HCT116 (cell line): ENCODE data around the gene KDSR. TPM values are rescaled to one million over a fixed set of nuclear protein-coding genes. Genes with fewer than 3 reads are reported as not detected.

Experiments
- ATAC-seq: fragments of 200-7000 bp; cut with Tn5 transposase; 2 replicates; pipeline ENCODE4 v1.9.1; 2020; ENCODE audit warnings: mild to moderate bottlenecking, moderate library complexity
- BruUV-seq: library from RNA; stranded (reverse); fragments of 400-500 nt; replicated peaks from 2 replicates; lab custom pipeline; 2021; lab: Mats Ljungman, UMichigan
- CTCF ChIA-PET: fragments of 300-600 bp; sonication (Branson Sonifier 250); formaldehyde crosslinking; loops from one replicate; lab custom pipeline; 2021; ENCODE audit warnings: antibody characterized with exemption; lab: Charles Lee
- POLR2A ChIA-PET: fragments of 300-600, 350-600 bp; sonication (Branson Sonifier 250); formaldehyde crosslinking; loops from one replicate; lab custom pipeline; 2021; ENCODE audit warnings: antibody characterized with exemption; lab: Charles Lee
- RAD21 ChIA-PET, 2 experiments: fragments of 300-600 bp; sonication (Branson Sonifier 250); formaldehyde crosslinking; loops; one replicate each; lab custom pipeline; 2023; ENCODE audit warnings: low total read pairs in 2 of 2; ENCODE audit not compliant: uncharacterized antibody in 2 of 2, unreplicated experiment in 2 of 2, low non-redundant PET in 1 of 2; lab: Charles Lee
- DNase-seq: peaks from one replicate; pipeline ENCODE4 v3.0.0-alpha.2; 2010; ENCODE audit warnings: low read depth, low spot score
- H2AFZ ChIP-seq: fragments of 200-600 bp; shearing (Covaris generic), sonication (generic); 2 replicates; pipeline ENCODE4 v1.6.1; 2017; ENCODE audit warnings: low read depth, mixed run types, mixed read lengths, antibody characterized with exemption, low read length; ENCODE audit not compliant: poor library complexity, severe bottlenecking
- H3K27ac ChIP-seq: 2 replicates; pipeline ENCODE4 v1.5.1; 2012; ENCODE audit warnings: low read depth, low read length
- H3K27me3 ChIP-seq: fragments of 200-600 bp; sonication (generic); 2 replicates; pipeline ENCODE4 v1.6.1; 2016; ENCODE audit warnings: mixed run types, low read length, mixed read lengths; ENCODE audit not compliant: insufficient read depth
- H3K36me3 ChIP-seq, 2 experiments: fragments of 200-500 bp in 1 of 2; fragments of 200-600 bp in 1 of 2; sonication (Bioruptor generic) in 1 of 2; sonication (generic) in 1 of 2; 2 replicates each; pipeline versions ENCODE4 v1.5.1 to v1.6.1; 2014 to 2016; ENCODE audit warnings: low read length in 2 of 2, inconsistent platforms in 1 of 2, mixed read lengths in 1 of 2, mixed run types in 1 of 2; ENCODE audit not compliant: insufficient read depth in 2 of 2, control insufficient read depth in 1 of 2
- H3K4me1 ChIP-seq, 2 experiments: fragments of 200-600 bp in 1 of 2; sonication (generic) in 1 of 2; 2 replicates each; pipeline versions ENCODE4 v1.5.1 to v1.6.1; 2012 to 2017; ENCODE audit warnings: low read length in 2 of 2, inconsistent platforms in 1 of 2, mild to moderate bottlenecking in 1 of 2, mixed read lengths in 1 of 2, mixed run types in 1 of 2, moderate library complexity in 1 of 2; ENCODE audit not compliant: insufficient read depth in 2 of 2, control insufficient read depth in 1 of 2
- H3K4me2 ChIP-seq: fragments of 200-600 bp; sonication (generic); 2 replicates; pipeline ENCODE4 v1.6.1; 2017; ENCODE audit warnings: mixed run types, low read length, mixed read lengths
- H3K4me3 ChIP-seq, 2 experiments: fragments of 200-600 bp in 1 of 2; sonication (generic) in 1 of 2; replicated peaks in 1 of 2; 2 replicates each; pipeline ENCODE4 v1.5.1; 2011 to 2016; ENCODE audit warnings: low read length in 2 of 2, control low read depth in 1 of 2, low read depth in 1 of 2, mild to moderate bottlenecking in 1 of 2, mixed read lengths in 1 of 2, mixed run types in 1 of 2
- H3K79me2 ChIP-seq: fragments of 200-600 bp; sonication (generic); 2 replicates; pipeline ENCODE4 v1.6.1; 2017; ENCODE audit warnings: mild to moderate bottlenecking, mixed run types, low read length, moderate library complexity, mixed read lengths; ENCODE audit not compliant: insufficient read depth
- H3K9ac ChIP-seq: fragments of 200-600 bp; sonication (generic); 2 replicates; pipeline ENCODE4 v1.6.1; 2016; ENCODE audit warnings: low read length, mixed read lengths
- H3K9me2 ChIP-seq: fragments of 200-600 bp; sonication (generic), shearing (Covaris generic); 2 replicates; pipeline ENCODE4 v1.6.1; 2017; ENCODE audit warnings: mixed run types, mild to moderate bottlenecking, moderate library complexity; ENCODE audit not compliant: insufficient read depth
- H3K9me3 ChIP-seq, 2 experiments: fragments of 200-500 bp in 1 of 2; fragments of 200-600 bp in 1 of 2; sonication (Bioruptor generic) in 1 of 2; sonication (generic) in 1 of 2; 2 replicates each; pipeline ENCODE4 v1.6.1; 2014 to 2017; ENCODE audit warnings: low read length in 2 of 2, mixed read lengths in 2 of 2, inconsistent platforms in 1 of 2, low read depth in 1 of 2, mild to moderate bottlenecking in 1 of 2, mixed run types in 1 of 2, moderate library complexity in 1 of 2; ENCODE audit not compliant: control insufficient read depth in 1 of 2, insufficient read depth in 1 of 2
- H4K20me1 ChIP-seq: fragments of 200-600 bp; sonication (generic), shearing (Covaris generic); 2 replicates; pipeline ENCODE4 v1.6.1; 2017; ENCODE audit warnings: mixed run types, mild to moderate bottlenecking, moderate library complexity; ENCODE audit not compliant: insufficient read depth
- ATF3 ChIP-seq: IDR thresholded peaks from 2 replicates; pipeline ENCODE4 v1.6.1; 2012
- CEBPB ChIP-seq: IDR thresholded peaks from 2 replicates; pipeline ENCODE4 v1.6.1; 2012; ENCODE audit warnings: low read depth
- EZH2 ChIP-seq: fragments of 200-600 bp; sonication (generic); IDR thresholded peaks from 2 replicates; pipeline ENCODE4 v1.6.1; 2017; ENCODE audit warnings: antibody characterized with exemption, mixed run types
- EZH2phosphoT487 ChIP-seq: fragments of 200-600 bp; IDR thresholded peaks from 2 replicates; pipeline ENCODE4 v1.6.1; 2018; ENCODE audit warnings: antibody characterized with exemption, borderline replicate concordance
- RAD21 ChIP-seq: IDR thresholded peaks from 2 replicates; pipeline ENCODE4 v1.6.1; 2012; ENCODE audit warnings: low read depth, mild to moderate bottlenecking
- SRF ChIP-seq: IDR thresholded peaks from 2 replicates; pipeline ENCODE4 v1.6.1; 2012; ENCODE audit warnings: low read depth
- TCF7L2 ChIP-seq: IDR thresholded peaks from 2 replicates; pipeline ENCODE4 v1.7.0; 2011; ENCODE audit warnings: borderline replicate concordance, inconsistent platforms; ENCODE audit not compliant: insufficient read depth, insufficient read length; ENCODE audit errors: extremely low read depth
- ZBTB33 ChIP-seq: IDR thresholded peaks from 2 replicates; pipeline ENCODE4 v1.6.1; 2011; ENCODE audit warnings: mild to moderate bottlenecking, low read length, moderate library complexity; ENCODE audit not compliant: insufficient replicate concordance; ENCODE audit errors: extremely low read depth
- ZNF274 ChIP-seq: fragments of 200-500 bp; sonication (Bioruptor generic); IDR thresholded peaks from 2 replicates; pipeline ENCODE4 v1.6.1; 2014; ENCODE audit warnings: mild to moderate bottlenecking, low read depth, low read length, inconsistent platforms
- intact Hi-C: fragments of 100-400 bp; cut with micrococcal nuclease; formaldehyde crosslinking; loops from 2 replicates; pipeline ENCODE4 v1.10.0; 2022
- total RNA-seq: library from RNA; stranded (reverse); gene quantifications from one replicate; pipeline ENCODE4 v1.2.1, GENCODE V29; 2021; ENCODE audit not compliant: unreplicated experiment

Gene KDSR
- total RNA-seq, 1 experiment from 2014 or later: 68.6 TPM

- TF ChIP-seq ZBTB33: no peak
- no peak for TF ChIP-seq EZH2phosphoT487
- TF ChIP-seq ZNF274: no peak
- TF ChIP-seq CEBPB: no peak
- TF ChIP-seq TCF7L2: no peak
- no peak for TF ChIP-seq SRF
- TF ChIP-seq EZH2: no peak
- TF ChIP-seq ATF3: no peak
These were observed 9.5 kb upstream of the KDSR start (continued) for GRCh38 chr18:63376538-63376937.

- ATAC-seq (no peak), DNase-seq (no peak)
- POLR2A ChIA-PET: no interaction called here
- Histone ChIP-seq H3K4me3 (no peak overlapping the region), H3K36me3 (no peaks in the 10 kb centered on the region), H3K4me2 (no peak overlapping the region), H3K9me3 (0 out of 4 replicates have a peak, but pooled peaks cover 0 to under 1% of the 10 kb centered on the region in 2 experiments), H3K79me2 (no peaks in the 10 kb centered on the region), H3K4me1 (no peaks in the 10 kb centered on the region), H4K20me1 (no peaks in the 10 kb centered on the region), H3K27ac (no peak overlapping the region), H2AFZ (no peak overlapping the region), H3K9ac (no peak overlapping the region), H3K27me3 (no peaks in the 10 kb centered on the region), H3K9me2 (no peaks in the 10 kb centered on the region)
- RAD21 ChIA-PET: no interaction called here
- CTCF ChIA-PET: no interaction called here
- intact Hi-C loops: no loop called here
- TF ChIP-seq ZNF274 (no peak), RAD21 (no peak)
- no TSS peak for BruUV-seq
These were observed 7.5 kb upstream of the KDSR start for GRCh38 chr18:63374540-63374939.
